Suprapubic skin (tissue), 4 donors: Measurements from ENCODE around the gene INSC. TPM values are rescaled to one million over a fixed set of nuclear protein-coding genes. Genes with fewer than 3 reads are reported as not detected.

Source experiments
- DNase-seq, 2 donors: peaks; one replicate each; pipeline ENCODE4 v3.0.0-alpha.2; 2019; ENCODE audit warnings: low spot score in 2 of 2
- H3K27ac ChIP-seq: fragments of 200-600 bp; sonication (generic); one replicate; pipeline ENCODE4 v1.5.1; 2019
- H3K27me3 ChIP-seq: fragments of 200-600 bp; sonication (generic); one replicate; pipeline ENCODE4 v1.5.1; 2019
- H3K36me3 ChIP-seq: fragments of 200-600 bp; sonication (generic); one replicate; pipeline ENCODE4 v1.5.1; 2019
- H3K4me1 ChIP-seq: fragments of 200-600 bp; sonication (generic); one replicate; pipeline ENCODE4 v1.5.1; 2019
- H3K4me3 ChIP-seq: fragments of 200-600 bp; sonication (generic); one replicate; pipeline ENCODE4 v1.5.1; 2019; ENCODE audit warnings: mild to moderate bottlenecking
- H3K9me3 ChIP-seq: fragments of 200-600 bp; sonication (generic); one replicate; pipeline ENCODE4 v1.5.1; 2019
- CTCF ChIP-seq, 2 donors: fragments of 200-600 bp in 1 of 2; fragments of 450-650 bp in 1 of 2; sonication (generic) in 1 of 2; IDR thresholded peaks; one replicate each; pipeline ENCODE4 v1.5.1; 2016 to 2019; ENCODE audit warnings: antibody characterized with exemption in 2 of 2, mild to moderate bottlenecking in 1 of 2, moderate library complexity in 1 of 2
- EP300 ChIP-seq: sonication (generic); formaldehyde crosslinking; IDR thresholded peaks from one replicate; pipeline ENCODE4 v1.6.1; 2017; ENCODE audit warnings: antibody characterized with exemption
- POLR2A ChIP-seq, 2 donors: fragments of 450-650 bp; IDR thresholded peaks; one replicate each; pipeline ENCODE4 v1.6.1; 2017; ENCODE audit warnings: antibody characterized with exemption in 2 of 2, mild to moderate bottlenecking in 2 of 2, moderate library complexity in 2 of 2
- POLR2AphosphoS5 ChIP-seq, 3 donors: sonication (generic); formaldehyde crosslinking; IDR thresholded peaks; one replicate each; pipeline ENCODE4 v1.6.1; 2017; ENCODE audit warnings: antibody characterized with exemption in 3 of 3
- WGBS: methylation state at CpG from one replicate; pipeline ENCODE4 v1.1.5; 2018; 5-methylcytosine and 5-hydroxymethylcytosine counted together
- total RNA-seq, 4 donors: library from RNA; depleted of rRNA; stranded (reverse); fragments of >200 nt; gene quantifications; one replicate each; pipeline ENCODE4 v1.1.0, GENCODE V29; 2016

The INSC gene
- total RNA-seq, 4 donors from 2014 or later, result 0.16 to 0.34 (median 0.32) TPM; not detected in 1

DNA sequence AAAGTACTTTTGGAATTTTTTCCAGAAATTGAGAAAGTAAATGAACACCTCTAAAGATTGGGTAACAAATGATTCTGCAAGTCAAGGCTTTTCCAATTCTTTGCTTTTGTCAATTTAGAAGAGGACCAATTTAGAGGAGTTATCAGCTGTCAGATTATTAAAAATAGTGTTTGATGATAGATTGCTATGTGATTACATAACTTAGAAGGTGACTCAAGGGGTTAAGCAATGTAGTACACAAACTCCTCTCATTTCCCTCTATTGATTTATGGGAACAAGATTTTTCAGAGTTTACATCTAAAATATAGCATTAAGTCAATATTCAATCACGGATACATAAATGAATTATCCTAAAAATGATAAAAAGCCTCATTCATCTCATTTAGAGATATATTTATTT, 70.3 kb downstream of the INSC start:
- no peaks in the 10 kb centered on the region for H3K4me1 ChIP-seq
- H3K9me3 ChIP-seq, result no peaks in the 10 kb centered on the region
- H3K36me3 ChIP-seq, result no peaks in the 10 kb centered on the region
- no peak for DNase-seq
- WGBS, result 68% methylated on average over 1 of the region's 1 CpG
- no peaks in the 10 kb centered on the region for H3K27me3 ChIP-seq
- H3K4me3 ChIP-seq, result no peak overlapping the region
- no peak for TF ChIP-seq POLR2AphosphoS5 (IDR thresholded peaks at IDR 0.05)
- H3K27ac ChIP-seq, result no peak overlapping the region

GRCh38 chr11:15186146-15186545, 71.4 kb downstream of the INSC start:
- no peak for DNase-seq
- no peak overlapping the region for H3K4me3 ChIP-seq

DNA sequence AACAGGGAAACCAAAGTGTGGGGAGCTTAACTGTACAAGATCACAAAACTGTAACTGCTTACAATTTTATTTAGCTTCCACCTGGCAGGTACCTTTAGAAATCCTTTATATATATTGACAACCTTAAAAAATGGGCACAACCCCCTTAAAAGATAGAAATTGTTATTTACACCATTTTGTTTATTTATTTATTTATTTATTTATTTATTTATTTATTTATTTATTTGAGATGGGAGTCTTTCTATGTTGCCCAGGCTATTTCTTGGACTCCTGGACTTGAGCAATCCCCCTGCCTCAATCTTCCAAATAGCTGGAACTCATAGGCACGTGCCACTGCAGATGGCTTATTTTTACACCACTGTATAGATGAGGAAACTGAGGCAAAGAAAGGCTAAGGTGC, 74.5 kb downstream of the INSC start:
- 83% methylated on average over 1 of the region's 1 CpG for WGBS
- no peaks in the 10 kb centered on the region for H3K9me3 ChIP-seq
- TF ChIP-seq POLR2A (IDR thresholded peaks at IDR 0.05), result no peak
- TF ChIP-seq POLR2AphosphoS5 (IDR thresholded peaks at IDR 0.05), result no peak
- no peak for TF ChIP-seq EP300
- no peak for TF ChIP-seq CTCF (IDR thresholded peaks at IDR 0.05)

More at GRCh38 chr11:15186146-15186545, 71.4 kb downstream of the INSC start:
- Histone ChIP-seq H3K36me3 (no peaks in the 10 kb centered on the region), H3K27ac (no peak overlapping the region), H3K4me1 (no peaks in the 10 kb centered on the region), H3K27me3 (no peaks in the 10 kb centered on the region), H3K9me3 (no peaks in the 10 kb centered on the region)
- TF ChIP-seq EP300, result no peak
- no peak for TF ChIP-seq POLR2A (IDR thresholded peaks at IDR 0.05)
- TF ChIP-seq CTCF (IDR thresholded peaks at IDR 0.05), result no peak
- TF ChIP-seq POLR2AphosphoS5 (IDR thresholded peaks at IDR 0.05), result no peak
- 64% methylated on average over 4 of the region's 4 CpGs for WGBS

DNA sequence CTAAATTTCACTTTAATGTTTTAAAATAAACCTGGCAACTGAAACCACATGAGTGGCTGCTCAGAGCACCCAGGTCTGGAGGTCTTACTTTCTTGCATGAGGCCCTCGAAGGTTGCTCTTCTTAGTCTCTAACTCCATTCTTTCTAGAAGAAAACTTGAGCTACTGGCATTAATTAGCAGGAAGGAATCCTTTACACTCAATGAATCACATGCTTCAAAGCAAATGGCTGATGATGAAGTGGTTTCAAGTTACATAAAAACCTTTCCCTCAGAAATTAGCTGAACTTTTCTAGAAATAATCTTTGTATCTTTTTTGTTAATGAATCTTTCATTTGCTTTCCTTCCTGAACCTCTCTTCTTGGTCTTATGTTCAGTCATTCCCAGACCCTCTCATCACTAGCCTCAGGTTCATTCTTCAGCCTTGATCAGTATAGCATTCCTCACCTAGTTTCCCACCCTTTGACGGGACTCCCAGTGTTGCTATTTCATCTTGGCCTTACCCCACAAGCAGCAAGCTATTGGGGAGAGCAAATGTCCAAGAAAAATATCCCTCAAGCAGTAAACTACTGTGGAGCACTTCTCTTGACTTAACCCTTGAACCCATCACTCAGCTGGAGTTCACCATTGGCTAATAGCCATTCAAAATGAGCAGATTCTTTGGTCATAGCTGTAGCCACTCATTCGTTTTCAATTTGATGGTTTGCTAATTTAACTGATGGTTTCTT, 75.1 kb downstream of the INSC start:
- H3K4me3 ChIP-seq, result no peak overlapping the region
- DNase-seq, result no peak
- H3K36me3 ChIP-seq, result no peaks in the 10 kb centered on the region
- H3K27ac ChIP-seq, result no peak overlapping the region
- H3K27me3 ChIP-seq, result no peaks in the 10 kb centered on the region
- TF ChIP-seq POLR2A (IDR thresholded peaks at IDR 0.05), result no peak
- 58% methylated on average over 3 of the region's 3 CpGs for WGBS
- no peaks in the 10 kb centered on the region for H3K9me3 ChIP-seq
- H3K4me1 ChIP-seq, result no peaks in the 10 kb centered on the region

More for the DNA sequence above, 74.5 kb downstream of the INSC start:
- Histone ChIP-seq H3K27ac (no peak overlapping the region), H3K4me3 (no peak overlapping the region), H3K36me3 (no peaks in the 10 kb centered on the region), H3K4me1 (no peaks in the 10 kb centered on the region), H3K27me3 (no peaks in the 10 kb centered on the region)
- DNase-seq, result no peak

DNA sequence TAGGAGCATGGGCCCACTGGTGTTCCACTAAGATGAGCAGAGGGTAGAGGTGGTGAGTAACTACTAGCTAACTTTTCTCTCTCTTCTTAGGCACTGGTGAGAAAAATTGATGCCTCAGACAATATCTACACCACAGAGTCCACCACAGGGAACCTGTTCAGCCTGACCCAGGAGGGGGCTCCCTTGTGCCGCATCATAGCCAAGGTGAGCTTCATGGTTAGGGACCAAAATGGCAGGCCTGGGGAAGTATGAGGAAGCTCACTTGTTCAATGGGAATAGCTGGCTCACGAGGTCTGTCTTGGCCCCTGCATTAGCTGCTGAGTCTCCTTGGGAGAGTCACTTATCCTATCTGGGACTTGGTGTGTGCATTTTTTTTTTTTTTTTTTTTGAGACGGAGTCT, 75.9 kb downstream of the INSC start:
- H3K4me3 ChIP-seq, result no peak overlapping the region
- no peaks in the 10 kb centered on the region for H3K27me3 ChIP-seq
- no peak overlapping the region for H3K27ac ChIP-seq
- H3K4me1 ChIP-seq, result no peaks in the 10 kb centered on the region
- TF ChIP-seq POLR2AphosphoS5 (IDR thresholded peaks at IDR 0.05) (no peak), EP300 (no peak), CTCF (IDR thresholded peaks at IDR 0.05) (no peak), POLR2A (IDR thresholded peaks at IDR 0.05) (no peak)
- no peak for DNase-seq
- WGBS, result 100% methylated on average over 3 of the region's 3 CpGs
- no peaks in the 10 kb centered on the region for H3K36me3 ChIP-seq
- no peaks in the 10 kb centered on the region for H3K9me3 ChIP-seq

DNA sequence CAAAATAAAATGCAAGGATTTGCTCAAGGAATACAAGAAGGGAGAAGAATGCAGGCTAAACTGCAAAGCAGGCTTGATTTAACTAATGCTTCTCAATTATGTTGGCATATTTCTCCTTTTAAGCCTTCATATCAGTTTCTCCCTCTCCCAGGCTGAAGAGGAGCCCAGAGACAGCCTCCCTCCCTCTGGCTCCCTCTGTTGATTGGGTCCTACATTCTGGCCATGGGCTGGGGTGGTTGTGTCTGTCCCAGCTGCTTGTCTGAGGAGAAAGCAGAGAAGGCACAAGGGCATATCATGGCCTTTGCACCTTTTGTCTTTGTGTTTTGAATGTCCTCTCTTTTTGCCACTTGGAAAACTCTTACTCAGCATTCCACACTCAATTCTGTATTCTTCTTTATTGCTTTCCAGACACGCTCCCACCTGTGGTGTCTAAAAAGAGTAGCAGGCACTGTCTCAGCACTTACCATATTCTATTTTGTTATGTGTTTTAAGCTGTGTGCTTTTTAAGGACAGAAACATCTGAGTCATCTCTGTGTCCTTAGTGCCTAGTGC, 77.4 kb downstream of the INSC start:
- H3K27ac ChIP-seq, result no peak overlapping the region
- no peaks in the 10 kb centered on the region for H3K9me3 ChIP-seq
- H3K36me3 ChIP-seq, result no peaks in the 10 kb centered on the region
- no peaks in the 10 kb centered on the region for H3K27me3 ChIP-seq
- 86% methylated on average over 1 of the region's 1 CpG for WGBS
- no peak overlapping the region for H3K4me3 ChIP-seq
- no peak for DNase-seq
- no peaks in the 10 kb centered on the region for H3K4me1 ChIP-seq
- TF ChIP-seq EP300, result no peak
- TF ChIP-seq POLR2A (IDR thresholded peaks at IDR 0.05), result no peak
- no peak for TF ChIP-seq CTCF (IDR thresholded peaks at IDR 0.05)
- TF ChIP-seq POLR2AphosphoS5 (IDR thresholded peaks at IDR 0.05), result no peak
